GM21786 (cell line): ENCODE results near the gene EPHA6.

ENCODE experiments used
- ATAC-seq: cut with Tn5 transposase; IDR thresholded peaks from one replicate; pipeline ENCODE4 v1.9.1; 2021; ENCODE audit not compliant: unreplicated experiment

Gene EPHA6

GRCh38 chr3:97687734-97688133, 873.3 kb downstream of the EPHA6 start:
- no peak for ATAC-seq

GRCh38 chr3:97689111-97689510, 874.7 kb downstream of the EPHA6 start:
- ATAC-seq = no peak

GRCh38 chr3:97689962-97690361, 875.6 kb downstream of the EPHA6 start:
- no peak for ATAC-seq

DNA sequence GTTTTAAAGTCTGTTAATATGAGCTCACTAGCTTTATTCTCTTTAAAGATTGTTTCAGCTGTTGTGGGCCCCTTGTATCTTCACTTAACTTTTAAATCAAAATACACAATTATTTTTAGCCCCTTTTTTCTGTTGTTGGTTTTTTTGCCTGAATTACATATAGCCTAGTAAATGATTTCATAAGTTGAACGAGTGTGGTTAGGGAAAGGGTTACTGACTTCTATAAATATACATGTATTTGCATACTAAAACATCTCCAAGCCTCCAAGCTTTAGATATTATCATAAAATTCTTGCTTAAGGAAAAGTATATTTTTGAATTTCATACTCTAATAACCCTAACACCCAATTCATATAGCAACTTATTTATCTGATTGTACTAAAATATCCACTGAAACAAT, 877.0 kb downstream of the EPHA6 start:
- no peak for ATAC-seq

- ATAC-seq = no peak
Observed at GRCh38 chr3:97692389-97692788, 878.0 kb downstream of the EPHA6 start.

DNA sequence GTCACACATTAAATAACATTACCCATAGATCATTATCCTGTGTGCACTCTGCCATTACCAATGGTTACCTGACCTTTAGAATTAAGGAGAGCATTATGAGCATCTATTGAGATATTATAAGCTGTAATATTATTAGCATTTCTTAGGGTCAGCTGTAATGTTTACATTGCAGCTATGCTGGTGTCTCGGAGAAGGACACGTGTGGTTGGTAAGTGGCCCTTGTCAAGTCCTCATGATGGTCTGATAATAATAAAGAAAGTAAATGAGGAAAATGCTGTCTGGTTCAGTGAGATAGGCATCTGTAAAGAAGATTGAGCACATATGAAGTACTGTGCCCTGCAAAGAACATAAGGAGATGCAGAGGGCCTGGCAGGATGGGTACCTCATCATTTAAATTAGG, 878.4 kb downstream of the EPHA6 start:
- no peak for ATAC-seq

DNA sequence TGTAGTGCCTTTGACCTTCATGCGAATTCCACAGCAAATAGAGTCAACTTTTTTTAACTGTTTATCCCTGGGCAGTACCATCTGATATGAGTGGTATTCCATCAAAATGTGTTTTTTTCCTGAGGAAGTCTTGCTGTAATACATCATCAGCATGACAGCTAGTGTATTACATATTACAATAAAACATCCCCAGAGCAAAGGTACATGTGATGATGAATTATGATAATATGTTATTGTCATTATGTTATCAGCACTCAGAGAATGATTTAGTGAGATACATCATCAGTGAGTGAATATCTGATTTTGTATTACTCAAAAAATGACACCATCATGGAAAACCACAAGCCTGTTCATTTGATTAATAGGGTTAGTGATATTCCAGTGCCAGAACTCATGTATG, 880.5 kb downstream of the EPHA6 start:
- no peak for ATAC-seq

DNA sequence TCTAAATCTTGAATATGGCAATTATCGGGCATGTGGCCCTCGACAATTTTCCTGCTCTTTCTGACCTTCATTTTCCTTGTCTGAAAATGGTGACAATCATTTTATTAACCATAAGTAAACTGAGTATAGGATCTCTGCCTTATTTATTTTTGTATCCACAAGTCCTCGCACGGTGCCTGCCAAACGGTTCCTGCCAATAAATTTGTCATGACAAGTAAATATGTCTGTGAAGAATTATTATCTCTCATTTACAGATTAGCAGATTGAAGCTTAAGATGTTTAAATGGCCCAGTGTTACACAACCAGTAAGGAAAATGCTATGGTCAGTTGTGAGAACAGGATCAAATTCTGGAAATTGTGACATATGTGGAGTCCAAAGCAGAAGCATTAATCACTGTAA, 884.3 kb downstream of the EPHA6 start:
- no peak for ATAC-seq

- no peak for ATAC-seq
Observed at GRCh38 chr3:97699889-97700288, 885.5 kb downstream of the EPHA6 start.

DNA sequence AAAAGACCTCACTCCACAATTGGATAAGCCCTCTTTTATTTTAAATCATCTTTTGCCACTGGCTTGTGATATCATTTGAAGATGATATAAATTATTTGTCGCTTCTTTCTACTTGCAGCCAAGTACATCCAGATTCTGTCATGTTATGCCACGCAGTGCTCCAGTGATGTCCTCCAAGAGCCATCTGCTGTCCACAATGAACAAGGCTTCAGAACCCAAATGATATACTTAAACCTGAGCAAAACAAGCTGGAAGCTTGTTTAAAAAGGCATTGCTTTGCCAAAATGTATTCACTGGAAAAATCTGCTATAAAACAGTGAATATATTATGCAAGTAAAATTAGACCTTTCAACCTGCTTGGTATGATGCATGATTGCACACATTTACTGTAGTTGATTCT, 891.4 kb downstream of the EPHA6 start:
- ATAC-seq = no peak

DNA sequence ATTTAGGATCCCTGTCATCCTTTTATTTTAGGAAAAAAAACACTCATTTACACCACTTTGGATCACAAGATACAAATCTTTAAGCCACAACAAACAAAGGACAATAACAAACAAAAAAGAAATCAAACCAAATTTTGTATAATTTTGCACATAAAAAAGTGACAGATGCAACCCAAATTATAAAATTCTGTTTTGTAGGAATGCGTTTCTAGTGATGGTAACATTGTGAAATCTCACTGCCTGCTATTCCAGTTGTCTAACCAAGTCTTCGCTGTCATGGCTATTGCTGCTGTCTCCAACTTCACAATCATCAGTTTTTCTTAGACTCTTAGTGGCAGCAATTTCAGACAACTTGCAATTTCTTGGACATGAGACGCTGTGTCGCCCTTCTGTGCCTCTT, 891.8 kb downstream of the EPHA6 start:
- no peak for ATAC-seq

GRCh38 chr3:97711654-97712053, 897.3 kb downstream of the EPHA6 start:
- no peak for ATAC-seq

- no peak for ATAC-seq
Observed at GRCh38 chr3:97712919-97713318, 898.5 kb downstream of the EPHA6 start.

DNA sequence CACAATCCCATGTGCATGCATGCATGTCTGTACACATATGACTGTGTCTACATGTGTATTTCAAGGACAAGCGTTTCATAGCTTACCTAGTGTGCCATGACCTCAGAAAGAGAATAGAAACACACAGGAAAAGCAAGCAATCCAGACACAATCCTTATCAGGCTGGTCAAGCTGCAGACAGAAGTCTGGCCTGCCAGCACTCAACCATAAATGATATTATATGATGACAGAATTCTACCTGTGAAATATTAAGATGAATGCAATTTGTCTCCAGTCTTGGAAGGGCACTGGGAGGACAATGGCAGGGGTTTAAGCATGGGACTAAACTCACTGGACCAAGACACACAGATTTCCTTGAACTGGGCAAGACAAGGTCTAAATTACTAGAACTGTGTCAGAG, 899.2 kb downstream of the EPHA6 start:
- no peak for ATAC-seq

- peak; percentile 88 for ATAC-seq
Observed at GRCh38 chr3:97719156-97719821, 904.9 kb downstream of the EPHA6 start.

GRCh38 chr3:97720417-97720816, 906.0 kb downstream of the EPHA6 start:
- ATAC-seq = no peak

GRCh38 chr3:97721446-97721845, 907.1 kb downstream of the EPHA6 start:
- no peak for ATAC-seq

DNA sequence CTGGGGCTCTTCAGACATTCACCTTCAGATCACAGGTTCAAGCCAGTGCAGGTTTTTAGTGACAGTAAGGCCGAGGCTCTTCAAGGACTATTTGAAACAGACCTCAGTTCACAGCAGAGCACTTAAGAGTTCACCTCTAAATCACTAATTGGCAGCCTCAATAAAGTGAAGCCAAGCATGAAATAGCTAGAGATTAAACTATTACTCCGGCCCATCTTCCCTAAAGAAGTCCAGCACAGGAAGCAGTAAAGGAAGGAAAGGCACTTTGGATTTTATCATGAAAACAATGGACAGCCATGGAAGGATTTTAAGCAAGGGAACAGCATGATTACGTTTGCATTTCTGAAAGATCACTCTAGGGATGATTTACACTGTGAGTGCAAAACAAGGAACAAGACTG, 922.5 kb downstream of the EPHA6 start:
- no peak for ATAC-seq

GRCh38 chr3:97738761-97739160, 924.4 kb downstream of the EPHA6 start:
- no peak for ATAC-seq

GRCh38 chr3:97742036-97742435, 927.6 kb downstream of the EPHA6 start:
- no peak for ATAC-seq

DNA sequence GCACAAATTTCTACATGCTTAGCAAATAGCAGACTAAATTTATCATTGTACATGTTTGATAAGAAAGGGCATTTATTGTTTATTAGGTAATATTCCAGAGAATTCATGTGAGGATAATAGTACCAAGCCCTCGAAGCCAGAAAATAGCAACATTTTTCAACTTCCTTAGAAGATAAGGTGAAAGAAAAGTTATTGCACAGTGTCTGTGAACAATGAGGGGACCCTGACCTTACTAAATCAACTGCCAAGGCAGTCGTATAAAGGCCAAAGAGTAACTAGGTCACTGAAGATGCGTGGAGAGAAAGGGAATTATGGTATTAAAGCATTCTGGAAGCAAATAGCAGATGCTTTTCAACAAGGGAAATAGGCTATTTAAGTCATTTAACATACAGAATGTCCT, 929.9 kb downstream of the EPHA6 start:
- no peak for ATAC-seq

DNA sequence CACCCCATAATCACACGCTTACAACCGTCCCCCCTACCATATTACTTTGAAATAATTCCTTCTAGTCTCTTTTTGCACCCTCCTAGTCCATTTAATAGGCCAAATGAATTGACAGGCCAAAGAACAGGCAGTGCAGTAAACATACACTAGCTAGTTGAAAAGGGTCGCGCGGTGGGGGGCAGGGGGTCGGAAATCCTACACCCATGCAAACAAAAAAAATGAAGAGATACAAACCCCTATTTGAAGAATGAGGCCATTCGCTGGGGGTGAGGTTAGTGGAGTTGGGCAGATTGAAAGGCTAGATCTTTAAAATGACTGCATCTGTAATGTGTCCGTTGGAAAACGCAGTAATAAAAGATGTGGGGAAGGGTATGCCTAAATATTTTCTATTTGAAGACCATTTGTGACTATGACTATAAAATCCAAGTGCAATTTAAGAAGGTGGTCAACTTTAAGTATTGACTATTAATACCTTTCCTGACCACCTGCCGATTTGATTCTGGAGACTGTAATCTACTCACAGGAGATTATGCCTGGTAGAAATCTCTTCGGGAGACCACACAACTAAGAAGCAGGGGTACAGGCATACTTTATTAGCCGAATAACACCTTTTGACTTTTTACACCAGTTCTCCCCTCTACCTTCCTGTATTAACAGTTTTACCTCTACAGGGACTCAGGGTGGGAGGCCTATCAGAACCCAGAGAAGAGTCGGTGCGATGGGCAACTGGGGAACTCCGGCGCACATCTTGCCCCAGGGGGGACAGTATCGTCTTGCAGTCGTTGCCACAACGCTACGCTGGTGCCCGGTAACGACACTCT, 949.4 kb downstream of the EPHA6 start:
- ATAC-seq = peak; percentile 0
